HL-60 (cell line): Measurements from ENCODE around the gene PRLR.

Experiments
- DNase-seq, 2 experiments: peaks; one replicate each; pipeline ENCODE4 v3.0.0-alpha.2; 2010 to 2020; ENCODE audit warnings: low read depth in 1 of 2, low spot score in 1 of 2
- H3K27ac ChIP-seq: fragments of 250-450 bp; sonication (Bioruptor Pico); replicated peaks from 2 replicates; pipeline ENCODE4 v1.5.1; 2020; ENCODE audit warnings: mild to moderate bottlenecking, moderate library complexity
- H3K27me3 ChIP-seq: fragments of 250-450 bp; sonication (Bioruptor Pico); 2 replicates; pipeline ENCODE4 v1.5.1; 2021; ENCODE audit warnings: mild to moderate bottlenecking, moderate library complexity; ENCODE audit not compliant: insufficient read depth, poor library complexity, severe bottlenecking
- H3K4me3 ChIP-seq: replicated peaks from 2 replicates; pipeline ENCODE4 v1.5.1; 2011; ENCODE audit warnings: mild to moderate bottlenecking, control low read depth, low read length; ENCODE audit not compliant: insufficient read depth
- GABPA ChIP-seq: IDR thresholded peaks from 2 replicates; pipeline ENCODE4 v1.6.1; 2012; ENCODE audit warnings: low read depth
- POLR2AphosphoS5 ChIP-seq: IDR thresholded peaks from 2 replicates; pipeline ENCODE4 v1.6.1; 2012; ENCODE audit warnings: low read depth
- REST ChIP-seq: IDR thresholded peaks from 2 replicates; pipeline ENCODE4 v1.6.1; 2012; ENCODE audit warnings: low read depth; ENCODE audit not compliant: insufficient replicate concordance
- SPI1 ChIP-seq: IDR thresholded peaks from 2 replicates; pipeline ENCODE4 v1.6.1; 2012; ENCODE audit warnings: low read depth, mild to moderate bottlenecking, borderline replicate concordance
- TF ChIP-seq, protein P1 (sequence below): IDR thresholded peaks from one replicate; pipeline ENCODE4 v1.5.1; 2011; ENCODE audit warnings: low read length, control low read depth, inconsistent platforms; ENCODE audit not compliant: insufficient read depth

The PRLR gene

GRCh38 chr5:35145691-35146317, 84.5 kb downstream of the PRLR start:
- Histone ChIP-seq H3K27ac (no peak overlapping the region), H3K27me3 (no peaks in the 10 kb centered on the region), H3K4me3 (no peak overlapping the region)
- no peak for DNase-seq
- TF ChIP-seq GABPA (no peak), SPI1 (no peak), REST (no peak), POLR2AphosphoS5 (no peak)
- TF ChIP-seq, protein P1, sequence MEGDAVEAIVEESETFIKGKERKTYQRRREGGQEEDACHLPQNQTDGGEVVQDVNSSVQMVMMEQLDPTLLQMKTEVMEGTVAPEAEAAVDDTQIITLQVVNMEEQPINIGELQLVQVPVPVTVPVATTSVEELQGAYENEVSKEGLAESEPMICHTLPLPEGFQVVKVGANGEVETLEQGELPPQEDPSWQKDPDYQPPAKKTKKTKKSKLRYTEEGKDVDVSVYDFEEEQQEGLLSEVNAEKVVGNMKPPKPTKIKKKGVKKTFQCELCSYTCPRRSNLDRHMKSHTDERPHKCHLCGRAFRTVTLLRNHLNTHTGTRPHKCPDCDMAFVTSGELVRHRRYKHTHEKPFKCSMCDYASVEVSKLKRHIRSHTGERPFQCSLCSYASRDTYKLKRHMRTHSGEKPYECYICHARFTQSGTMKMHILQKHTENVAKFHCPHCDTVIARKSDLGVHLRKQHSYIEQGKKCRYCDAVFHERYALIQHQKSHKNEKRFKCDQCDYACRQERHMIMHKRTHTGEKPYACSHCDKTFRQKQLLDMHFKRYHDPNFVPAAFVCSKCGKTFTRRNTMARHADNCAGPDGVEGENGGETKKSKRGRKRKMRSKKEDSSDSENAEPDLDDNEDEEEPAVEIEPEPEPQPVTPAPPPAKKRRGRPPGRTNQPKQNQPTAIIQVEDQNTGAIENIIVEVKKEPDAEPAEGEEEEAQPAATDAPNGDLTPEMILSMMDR, result no peak

DNA sequence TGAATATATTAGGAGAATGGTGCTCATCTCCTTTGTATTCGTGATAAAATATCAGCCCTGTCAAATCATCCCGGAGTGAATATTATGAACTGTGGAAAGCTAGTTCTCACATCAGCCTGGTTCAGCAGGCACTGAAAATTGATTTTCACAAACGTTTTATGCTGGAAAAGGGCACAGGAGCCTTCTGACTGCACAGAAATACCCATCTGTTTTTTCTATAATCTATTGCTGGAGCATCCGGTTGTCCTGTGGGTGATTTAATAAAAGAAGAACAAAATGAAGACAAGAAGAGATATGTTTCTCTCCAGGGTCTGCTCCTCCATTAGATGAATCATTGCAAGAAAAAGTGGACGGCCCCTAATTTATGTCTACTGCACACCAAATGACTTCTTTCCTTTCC, 85.3 kb downstream of the PRLR start:
- TF ChIP-seq REST, result no peak
- no peak for TF ChIP-seq GABPA
- TF ChIP-seq POLR2AphosphoS5, result no peak
- TF ChIP-seq, protein P1, result no peak

DNA sequence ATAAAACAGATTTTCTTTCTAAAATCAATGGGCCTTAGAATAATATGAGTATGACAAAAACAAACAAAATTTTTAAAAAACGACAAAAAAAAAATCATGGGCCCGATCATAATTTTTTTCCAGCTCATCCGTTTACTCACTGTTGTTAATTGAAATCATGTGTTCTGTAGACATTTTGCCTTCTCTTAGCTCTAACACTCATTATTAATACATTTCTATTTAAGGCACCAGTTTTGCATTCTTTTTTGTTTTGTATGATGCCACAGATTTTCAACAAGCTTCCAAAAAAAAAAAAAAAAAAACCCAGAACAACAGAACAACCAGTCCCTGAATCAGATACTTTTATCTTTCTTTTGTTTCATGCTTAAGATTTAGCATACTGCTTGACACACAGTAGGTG, 86.4 kb downstream of the PRLR start:
- no peak overlapping the region for H3K4me3 ChIP-seq
- DNase-seq, result no peak
- H3K27me3 ChIP-seq, result no peaks in the 10 kb centered on the region
- TF ChIP-seq POLR2AphosphoS5 (no peak), SPI1 (no peak), REST (no peak), GABPA (no peak)
- TF ChIP-seq, protein P1, result no peak
- H3K27ac ChIP-seq, result no peak overlapping the region

More for the DNA sequence above, 85.3 kb downstream of the PRLR start:
- Histone ChIP-seq H3K4me3 (no peak overlapping the region), H3K27me3 (no peaks in the 10 kb centered on the region), H3K27ac (no peak overlapping the region)
- no peak for DNase-seq
